ENCODE results near the gene SERPINF2.

DNA sequence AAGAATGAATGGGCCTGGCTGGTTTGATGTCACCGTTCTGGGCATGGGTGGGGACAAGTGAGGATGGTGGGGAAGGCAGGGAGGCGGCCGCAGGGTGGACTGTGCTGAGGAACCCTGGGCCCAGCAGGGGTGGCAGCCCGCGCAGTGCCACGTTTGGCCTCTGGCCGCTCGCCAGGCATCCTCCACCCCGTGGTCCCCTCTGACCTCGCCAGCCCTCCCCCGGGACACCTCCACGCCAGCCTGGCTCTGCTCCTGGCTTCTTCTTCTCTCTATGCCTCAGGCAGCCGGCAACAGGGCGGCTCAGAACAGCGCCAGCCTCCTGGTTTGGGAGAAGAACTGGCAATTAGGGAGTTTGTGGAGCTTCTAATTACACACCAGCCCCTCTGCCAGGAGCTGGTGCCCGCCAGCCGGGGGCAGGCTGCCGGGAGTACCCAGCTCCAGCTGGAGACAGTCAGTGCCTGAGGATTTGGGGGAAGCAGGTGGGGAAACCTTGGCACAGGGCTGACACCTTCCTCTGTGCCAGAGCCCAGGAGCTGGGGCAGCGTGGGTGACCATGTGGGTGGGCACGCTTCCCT is 12.7 kb downstream of the SERPINF2 start:
- TF ChIP-seq, protein P1, sequence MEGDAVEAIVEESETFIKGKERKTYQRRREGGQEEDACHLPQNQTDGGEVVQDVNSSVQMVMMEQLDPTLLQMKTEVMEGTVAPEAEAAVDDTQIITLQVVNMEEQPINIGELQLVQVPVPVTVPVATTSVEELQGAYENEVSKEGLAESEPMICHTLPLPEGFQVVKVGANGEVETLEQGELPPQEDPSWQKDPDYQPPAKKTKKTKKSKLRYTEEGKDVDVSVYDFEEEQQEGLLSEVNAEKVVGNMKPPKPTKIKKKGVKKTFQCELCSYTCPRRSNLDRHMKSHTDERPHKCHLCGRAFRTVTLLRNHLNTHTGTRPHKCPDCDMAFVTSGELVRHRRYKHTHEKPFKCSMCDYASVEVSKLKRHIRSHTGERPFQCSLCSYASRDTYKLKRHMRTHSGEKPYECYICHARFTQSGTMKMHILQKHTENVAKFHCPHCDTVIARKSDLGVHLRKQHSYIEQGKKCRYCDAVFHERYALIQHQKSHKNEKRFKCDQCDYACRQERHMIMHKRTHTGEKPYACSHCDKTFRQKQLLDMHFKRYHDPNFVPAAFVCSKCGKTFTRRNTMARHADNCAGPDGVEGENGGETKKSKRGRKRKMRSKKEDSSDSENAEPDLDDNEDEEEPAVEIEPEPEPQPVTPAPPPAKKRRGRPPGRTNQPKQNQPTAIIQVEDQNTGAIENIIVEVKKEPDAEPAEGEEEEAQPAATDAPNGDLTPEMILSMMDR (IDR thresholded peaks at IDR 0.05; ENCODE audit: low read length) = no peak
- TF ChIP-seq EZH2 (IDR thresholded peaks at IDR 0.05; ENCODE audit: borderline replicate concordance, low read length) = no peak
